Natural killer cell (primary cell): ENCODE results near the gene SCAF8. TPM values are rescaled to one million over a fixed set of nuclear protein-coding genes. Genes with fewer than 3 reads are reported as not detected.
A peak's percentile ranks its signal among the peaks of the same experiment; 100 is the strongest.

Source experiments
- ATAC-seq, 3 donors: fragments of 150-1000 bp in 2 of 3; fragments of 200-7000 bp in 1 of 3; cut with Tn5 transposase; 1 replicate in 1 of 3; 2 replicates in 2 of 3; pipeline ENCODE4 v1.10.0; 2021; ENCODE audit warnings: mild to moderate bottlenecking in 2 of 3, moderate library complexity in 2 of 3
- DNase-seq, 2 donors: peaks; one replicate each; pipeline versions ENCODE4 v3.0.0 to v3.0.0-alpha.2; 2013 to 2021; ENCODE audit warnings: mixed read lengths in 1 of 2
- H3K27ac ChIP-seq: one replicate; pipeline ENCODE4 v1.5.1; 2013; ENCODE audit warnings: mild to moderate bottlenecking, low read length
- H3K27me3 ChIP-seq: one replicate; pipeline ENCODE4 v1.6.1; 2013; ENCODE audit warnings: low read length; ENCODE audit not compliant: control insufficient read depth, insufficient read depth
- H3K36me3 ChIP-seq: one replicate; pipeline ENCODE4 v1.6.1; 2013; ENCODE audit warnings: low read length; ENCODE audit not compliant: control insufficient read depth, insufficient read depth
- H3K4me1 ChIP-seq: one replicate; pipeline ENCODE4 v1.6.1; 2013; ENCODE audit warnings: low read length; ENCODE audit not compliant: control insufficient read depth, insufficient read depth
- H3K4me3 ChIP-seq: one replicate; pipeline ENCODE4 v1.5.1; 2013; ENCODE audit warnings: low read length
- H3K9me3 ChIP-seq: one replicate; pipeline ENCODE4 v1.6.1; 2013; ENCODE audit warnings: low read length; ENCODE audit not compliant: control insufficient read depth, insufficient read depth
- H3K27ac Mint-ChIP-seq, 2 donors: one replicate each; pipeline ENCODE4 v1.8.0; 2022; ENCODE audit warnings: mild to moderate bottlenecking in 2 of 2, mixed read lengths in 2 of 2, moderate library complexity in 1 of 2
- H3K27me3 Mint-ChIP-seq, 2 donors: one replicate each; pipeline ENCODE4 v1.8.0; 2022; ENCODE audit warnings: low read depth in 2 of 2, mixed read lengths in 2 of 2
- H3K36me3 Mint-ChIP-seq: one replicate; pipeline ENCODE4 v1.8.0; 2022; ENCODE audit warnings: mixed read lengths
- H3K4me1 Mint-ChIP-seq, 2 donors: one replicate each; pipeline ENCODE4 v1.8.0; 2022; ENCODE audit warnings: mixed read lengths in 2 of 2
- H3K4me3 Mint-ChIP-seq: one replicate; pipeline ENCODE4 v1.8.0; 2022; ENCODE audit warnings: mild to moderate bottlenecking, moderate library complexity, mixed read lengths
- H3K9me3 Mint-ChIP-seq, 2 donors: one replicate each; pipeline ENCODE4 v1.8.0; 2022; ENCODE audit warnings: mixed read lengths in 2 of 2
- CTCF ChIP-seq: fragments of 200-600 bp; IDR thresholded peaks from one replicate; pipeline ENCODE4 v1.8.0; 2022; ENCODE audit warnings: antibody characterized with exemption
- WGBS: methylation state at CpG from one replicate; pipeline ENCODE4 v1.1.7; 2013; ENCODE audit warnings: missing lambda C conversion rate; ENCODE audit not compliant: insufficient coverage; 5-methylcytosine and 5-hydroxymethylcytosine counted together
- intact Hi-C: fragments of 100-400 bp; cut with micrococcal nuclease; formaldehyde crosslinking; loops from one replicate; pipeline ENCODE4 v1.14.2; 2022
- total RNA-seq, 4 donors: library from RNA; stranded (reverse); fragments of 120-200 nt in 1 of 4; gene quantifications; one replicate each; pipeline versions ENCODE4 v1.2.3 to v1.2.4, GENCODE V29; 2013 to 2022

SCAF8 gene
- total RNA-seq, 3 donors from 2014 or later (not counting 1 experiment from before 2014, with no cell fraction given): 60.0 to 74.3 (median 68.2) TPM

GRCh38 chr6:154829970-154830369, 96.8 kb downstream of the SCAF8 start:
- no peak for TF ChIP-seq CTCF
- Histone ChIP-seq H3K4me3 (no peak overlapping the region), H3K27me3 (no peaks in the 10 kb centered on the region), H3K36me3 (peaks cover 70% of the 10 kb centered on the region), H3K27ac (no peak overlapping the region), H3K4me1 (no peaks in the 10 kb centered on the region), H3K9me3 (no peaks in the 10 kb centered on the region)
- Mint-ChIP-seq H3K27ac (no peak overlapping the region), H3K9me3 (no peaks in the 10 kb centered on the region), H3K4me1 (peaks cover 8 to 17% of the 10 kb centered on the region in 2 donors), H3K27me3 (no peaks in the 10 kb centered on the region), H3K4me3 (no peak overlapping the region), H3K36me3 (peaks cover 9% of the 10 kb centered on the region)
- intact Hi-C loops: no loop called here
- DNase-seq (no peak), ATAC-seq (no peak)
- no CpG with 5 or more reads among the region's 1 CpG for WGBS

- no peak overlapping the region for H3K4me3 Mint-ChIP-seq
- H3K9me3 ChIP-seq: no peaks in the 10 kb centered on the region
- TF ChIP-seq CTCF: no peak
- DNase-seq (no peak), ATAC-seq (no peak)
- intact Hi-C loops: no loop called here
- peaks cover 62% of the 10 kb centered on the region for H3K36me3 ChIP-seq
- H3K27me3 Mint-ChIP-seq: no peaks in the 10 kb centered on the region
- no peak overlapping the region for H3K27ac ChIP-seq
- H3K27me3 ChIP-seq: no peaks in the 10 kb centered on the region
- H3K4me1 ChIP-seq: no peaks in the 10 kb centered on the region
- peaks cover 9% of the 10 kb centered on the region for H3K36me3 Mint-ChIP-seq
- H3K9me3 Mint-ChIP-seq: no peaks in the 10 kb centered on the region
- H3K4me1 Mint-ChIP-seq: peaks cover 15 to 23% of the 10 kb centered on the region in 2 donors
- no peak overlapping the region for H3K27ac Mint-ChIP-seq
- H3K4me3 ChIP-seq: no peak overlapping the region
- 93% methylated on average over 4 of the region's 4 CpGs for WGBS
Observed at GRCh38 chr6:154830771-154831170, 97.6 kb downstream of the SCAF8 start.

GRCh38 chr6:154835307-154835706, 102.1 kb downstream of the SCAF8 start:
- no peak for TF ChIP-seq CTCF
- intact Hi-C loops: no loop called here

GRCh38 chr6:154839546-154839945, 106.3 kb downstream of the SCAF8 start:
- Histone ChIP-seq H3K27ac (no peak overlapping the region), H3K4me1 (no peaks in the 10 kb centered on the region), H3K4me3 (no peak overlapping the region), H3K36me3 (peaks cover under 1% of the 10 kb centered on the region), H3K27me3 (no peaks in the 10 kb centered on the region), H3K9me3 (no peaks in the 10 kb centered on the region)
- WGBS: 96% methylated on average over 4 of the region's 6 CpGs
- H3K27me3 Mint-ChIP-seq: no peaks in the 10 kb centered on the region
- H3K27ac Mint-ChIP-seq: no peak overlapping the region
- DNase-seq (no peak), ATAC-seq (no peak)
- TF ChIP-seq CTCF: no peak
- H3K4me3 Mint-ChIP-seq: no peak overlapping the region
- no peaks in the 10 kb centered on the region for H3K9me3 Mint-ChIP-seq
- H3K4me1 Mint-ChIP-seq: peaks cover 37 to 40% of the 10 kb centered on the region in 2 donors
- H3K36me3 Mint-ChIP-seq: no peaks in the 10 kb centered on the region
- intact Hi-C loops: no loop called here

More at GRCh38 chr6:154835307-154835706, 102.1 kb downstream of the SCAF8 start:
- ATAC-seq: peak in 1 of 3 donors; percentile 34
- Histone ChIP-seq H3K27ac (no peak overlapping the region), H3K9me3 (no peaks in the 10 kb centered on the region), H3K36me3 (peaks cover 35% of the 10 kb centered on the region), H3K4me1 (no peaks in the 10 kb centered on the region), H3K27me3 (no peaks in the 10 kb centered on the region), H3K4me3 (no peak overlapping the region)
- Mint-ChIP-seq H3K9me3 (no peaks in the 10 kb centered on the region), H3K4me3 (no peak overlapping the region), H3K4me1 (peaks cover 27 to 35% of the 10 kb centered on the region in 2 donors), H3K36me3 (no peaks in the 10 kb centered on the region), H3K27ac (peak overlapping the region; percentile 27 to 78), H3K27me3 (no peaks in the 10 kb centered on the region)
- DNase-seq: no peak
- WGBS: 50% methylated on average over 3 of the region's 4 CpGs
